ENCODE results near the gene TKTL2. TPM values are rescaled to one million over a fixed set of nuclear protein-coding genes. Genes with fewer than 3 reads are reported as not detected.

TKTL2 gene
- total and polyA plus RNA-seq, 10 of the 15 experiments (the other 5 are each of a cell fraction or from before 2014, with no cell fraction given), result 0.03 to 0.04 (median 0.03) TPM; not detected in 7

DNA sequence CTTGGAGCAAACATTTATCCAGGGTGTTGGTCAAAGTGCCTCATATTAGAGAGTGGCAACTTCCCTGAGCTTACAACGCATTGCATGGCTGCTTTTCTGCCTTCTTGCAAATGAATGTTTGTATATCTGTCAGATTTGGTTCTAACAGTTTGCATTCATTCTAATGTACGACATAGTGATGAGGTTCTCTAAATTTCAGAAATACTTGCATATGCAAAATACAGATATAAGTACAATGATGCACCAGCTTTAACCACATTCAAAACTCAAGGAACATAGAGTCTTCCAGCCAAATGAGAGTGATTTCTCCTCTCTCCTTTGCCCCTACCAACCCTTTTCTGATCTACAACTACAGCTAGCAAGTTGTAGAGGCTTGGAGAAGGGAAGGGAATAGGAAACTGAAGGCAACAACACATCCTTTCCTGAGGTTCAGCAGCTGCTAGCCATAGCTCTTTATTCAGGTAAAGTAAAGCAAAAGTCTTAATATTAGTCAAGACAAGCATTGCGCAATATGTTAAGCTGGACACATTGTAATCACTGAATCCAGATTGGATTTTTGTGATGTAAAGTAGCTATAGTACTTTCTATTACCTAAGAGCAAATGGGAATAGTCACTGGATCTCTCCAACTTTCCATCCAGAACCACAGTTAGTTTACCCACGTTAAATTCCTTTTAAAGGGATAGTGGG is 6.3 kb downstream of the TKTL2 start:
- TF ChIP-seq CEBPB (IDR thresholded peaks at IDR 0.05; ENCODE audit: borderline replicate concordance in 1 of 2, low read depth in 2 of 2, low read length in 2 of 2) (peak in 1 of 2 experiments; percentile 27; a peak in 1 of 4 replicates), BACH1 (IDR thresholded peaks at IDR 0.05; ENCODE audit: borderline replicate concordance) (no peak), RB1 (IDR thresholded peaks at IDR 0.05; ENCODE audit: borderline replicate concordance) (no peak)
- TF ChIP-seq, protein P1, sequence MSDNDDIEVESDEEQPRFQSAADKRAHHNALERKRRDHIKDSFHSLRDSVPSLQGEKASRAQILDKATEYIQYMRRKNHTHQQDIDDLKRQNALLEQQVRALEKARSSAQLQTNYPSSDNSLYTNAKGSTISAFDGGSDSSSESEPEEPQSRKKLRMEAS (IDR thresholded peaks at IDR 0.05; ENCODE audit: low read depth, low read length), result no peak
- TF ChIP-seq, protein P2, sequence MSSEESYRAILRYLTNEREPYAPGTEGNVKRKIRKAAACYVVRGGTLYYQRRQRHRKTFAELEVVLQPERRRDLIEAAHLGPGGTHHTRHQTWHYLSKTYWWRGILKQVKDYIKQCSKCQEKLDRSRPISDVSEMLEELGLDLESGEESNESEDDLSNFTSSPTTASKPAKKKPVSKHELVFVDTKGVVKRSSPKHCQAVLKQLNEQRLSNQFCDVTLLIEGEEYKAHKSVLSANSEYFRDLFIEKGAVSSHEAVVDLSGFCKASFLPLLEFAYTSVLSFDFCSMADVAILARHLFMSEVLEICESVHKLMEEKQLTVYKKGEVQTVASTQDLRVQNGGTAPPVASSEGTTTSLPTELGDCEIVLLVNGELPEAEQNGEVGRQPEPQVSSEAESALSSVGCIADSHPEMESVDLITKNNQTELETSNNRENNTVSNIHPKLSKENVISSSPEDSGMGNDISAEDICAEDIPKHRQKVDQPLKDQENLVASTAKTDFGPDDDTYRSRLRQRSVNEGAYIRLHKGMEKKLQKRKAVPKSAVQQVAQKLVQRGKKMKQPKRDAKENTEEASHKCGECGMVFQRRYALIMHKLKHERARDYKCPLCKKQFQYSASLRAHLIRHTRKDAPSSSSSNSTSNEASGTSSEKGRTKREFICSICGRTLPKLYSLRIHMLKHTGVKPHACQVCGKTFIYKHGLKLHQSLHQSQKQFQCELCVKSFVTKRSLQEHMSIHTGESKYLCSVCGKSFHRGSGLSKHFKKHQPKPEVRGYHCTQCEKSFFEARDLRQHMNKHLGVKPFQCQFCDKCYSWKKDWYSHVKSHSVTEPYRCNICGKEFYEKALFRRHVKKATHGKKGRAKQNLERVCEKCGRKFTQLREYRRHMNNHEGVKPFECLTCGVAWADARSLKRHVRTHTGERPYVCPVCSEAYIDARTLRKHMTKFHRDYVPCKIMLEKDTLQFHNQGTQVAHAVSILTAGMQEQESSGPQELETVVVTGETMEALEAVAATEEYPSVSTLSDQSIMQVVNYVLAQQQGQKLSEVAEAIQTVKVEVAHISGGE (CRISPR knock-in tag; IDR thresholded peaks at IDR 0.05), result no peak
- TF ChIP-seq, protein P3, sequence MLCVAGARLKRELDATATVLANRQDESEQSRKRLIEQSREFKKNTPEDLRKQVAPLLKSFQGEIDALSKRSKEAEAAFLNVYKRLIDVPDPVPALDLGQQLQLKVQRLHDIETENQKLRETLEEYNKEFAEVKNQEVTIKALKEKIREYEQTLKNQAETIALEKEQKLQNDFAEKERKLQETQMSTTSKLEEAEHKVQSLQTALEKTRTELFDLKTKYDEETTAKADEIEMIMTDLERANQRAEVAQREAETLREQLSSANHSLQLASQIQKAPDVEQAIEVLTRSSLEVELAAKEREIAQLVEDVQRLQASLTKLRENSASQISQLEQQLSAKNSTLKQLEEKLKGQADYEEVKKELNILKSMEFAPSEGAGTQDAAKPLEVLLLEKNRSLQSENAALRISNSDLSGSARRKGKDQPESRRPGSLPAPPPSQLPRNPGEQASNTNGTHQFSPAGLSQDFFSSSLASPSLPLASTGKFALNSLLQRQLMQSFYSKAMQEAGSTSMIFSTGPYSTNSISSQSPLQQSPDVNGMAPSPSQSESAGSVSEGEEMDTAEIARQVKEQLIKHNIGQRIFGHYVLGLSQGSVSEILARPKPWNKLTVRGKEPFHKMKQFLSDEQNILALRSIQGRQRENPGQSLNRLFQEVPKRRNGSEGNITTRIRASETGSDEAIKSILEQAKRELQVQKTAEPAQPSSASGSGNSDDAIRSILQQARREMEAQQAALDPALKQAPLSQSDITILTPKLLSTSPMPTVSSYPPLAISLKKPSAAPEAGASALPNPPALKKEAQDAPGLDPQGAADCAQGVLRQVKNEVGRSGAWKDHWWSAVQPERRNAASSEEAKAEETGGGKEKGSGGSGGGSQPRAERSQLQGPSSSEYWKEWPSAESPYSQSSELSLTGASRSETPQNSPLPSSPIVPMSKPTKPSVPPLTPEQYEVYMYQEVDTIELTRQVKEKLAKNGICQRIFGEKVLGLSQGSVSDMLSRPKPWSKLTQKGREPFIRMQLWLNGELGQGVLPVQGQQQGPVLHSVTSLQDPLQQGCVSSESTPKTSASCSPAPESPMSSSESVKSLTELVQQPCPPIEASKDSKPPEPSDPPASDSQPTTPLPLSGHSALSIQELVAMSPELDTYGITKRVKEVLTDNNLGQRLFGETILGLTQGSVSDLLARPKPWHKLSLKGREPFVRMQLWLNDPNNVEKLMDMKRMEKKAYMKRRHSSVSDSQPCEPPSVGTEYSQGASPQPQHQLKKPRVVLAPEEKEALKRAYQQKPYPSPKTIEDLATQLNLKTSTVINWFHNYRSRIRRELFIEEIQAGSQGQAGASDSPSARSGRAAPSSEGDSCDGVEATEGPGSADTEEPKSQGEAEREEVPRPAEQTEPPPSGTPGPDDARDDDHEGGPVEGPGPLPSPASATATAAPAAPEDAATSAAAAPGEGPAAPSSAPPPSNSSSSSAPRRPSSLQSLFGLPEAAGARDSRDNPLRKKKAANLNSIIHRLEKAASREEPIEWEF (IDR thresholded peaks at IDR 0.05; ENCODE audit: insufficient replicate concordance, low read depth, low read length), result no peak
- Histone ChIP-seq H3K79me2 (ENCODE audit: control insufficient read depth, insufficient read depth, low read length) (no peaks in the 10 kb centered on the region), H3K9me3 (replicated peaks; ENCODE audit: control insufficient read depth, insufficient read depth, low read length) (no peaks in the 10 kb centered on the region), H4K20me1 (ENCODE audit: control insufficient read depth, insufficient read depth) (no peaks in the 10 kb centered on the region), H3K9ac (ENCODE audit: control insufficient read depth, insufficient read depth, low read length) (no peak overlapping the region), H2AFZ (ENCODE audit: control insufficient read depth, low read depth, low read length) (no peak overlapping the region), H3K4me3 (no peak overlapping the region), H3K27me3 (replicated peaks in 1 of 2; ENCODE audit: control insufficient read depth in 2 of 2, insufficient read depth in 2 of 2, low read length in 1 of 2) (no peaks in the 10 kb centered on the region), H3K4me1 (ENCODE audit: control insufficient read depth, insufficient read depth, low read length) (no peaks in the 10 kb centered on the region), H3K4me2 (ENCODE audit: control insufficient read depth, insufficient read depth) (no peak overlapping the region), H3K27ac (ENCODE audit: control insufficient read depth, insufficient read depth) (no peak overlapping the region), H3K36me3 (ENCODE audit: control insufficient read depth in 2 of 2, insufficient read depth in 2 of 2, low read length in 1 of 2) (no peaks in the 10 kb centered on the region)
- 38% methylated on average over 4 of the region's 4 CpGs for WGBS (ENCODE audit: insufficient coverage, insufficient replicate concordance, low lambda C conversion rate, missing lambda C conversion rate)
- ATAC-seq (no peak), FAIRE-seq (no peak), DNase-seq (ENCODE audit: low read depth, low spot score) (no peak)
- in situ Hi-C loops (cut with MboI) (no loop called here), intact Hi-C loops (cut with micrococcal nuclease; ENCODE audit: unreplicated experiment) (no loop called here)
- ChIA-PET RAD21 (ENCODE audit: unreplicated experiment) (no interaction called here), CTCF (no interaction called here), SMC1A (ENCODE audit: uncharacterized antibody, unreplicated experiment) (interaction anchor here (0.7 to 1.0 kb wide), 2 partner anchors 8 to 33 kb away, joined by 3 to 4 read pairs; no protein-coding TSS in a partner anchor), POLR2A (no interaction called here)
- BruUV-seq (replicated peaks), result no TSS peak
